Measurements from ENCODE around the gene AATF.

AATF gene

DNA sequence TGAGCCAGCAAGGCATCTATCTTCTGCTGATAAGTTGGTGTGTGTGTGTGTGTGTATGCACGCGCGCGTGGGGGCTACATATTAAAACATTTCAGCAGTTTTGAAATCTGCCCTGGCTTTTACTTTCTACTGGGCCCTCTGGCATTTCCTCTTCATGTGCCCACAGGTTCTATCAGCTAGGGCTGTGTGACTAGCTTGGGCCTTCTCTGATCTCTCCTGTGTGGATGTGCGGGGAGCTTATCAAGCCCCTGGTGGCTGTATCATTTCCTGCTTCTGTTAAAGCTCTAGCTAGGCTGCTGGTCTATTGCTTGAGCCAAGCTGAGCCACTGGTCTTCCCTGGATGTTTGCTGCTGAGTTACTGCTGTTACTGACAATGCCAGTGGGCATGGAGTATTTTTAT, 132.5 kb downstream of the AATF start:
- peak; percentile 30 for DNase-seq (ENCODE audit: low read depth)

- no peak for DNase-seq (ENCODE audit: low read depth)
Measured at GRCh38 chr17:37082311-37082860, 133.6 kb downstream of the AATF start.

DNA sequence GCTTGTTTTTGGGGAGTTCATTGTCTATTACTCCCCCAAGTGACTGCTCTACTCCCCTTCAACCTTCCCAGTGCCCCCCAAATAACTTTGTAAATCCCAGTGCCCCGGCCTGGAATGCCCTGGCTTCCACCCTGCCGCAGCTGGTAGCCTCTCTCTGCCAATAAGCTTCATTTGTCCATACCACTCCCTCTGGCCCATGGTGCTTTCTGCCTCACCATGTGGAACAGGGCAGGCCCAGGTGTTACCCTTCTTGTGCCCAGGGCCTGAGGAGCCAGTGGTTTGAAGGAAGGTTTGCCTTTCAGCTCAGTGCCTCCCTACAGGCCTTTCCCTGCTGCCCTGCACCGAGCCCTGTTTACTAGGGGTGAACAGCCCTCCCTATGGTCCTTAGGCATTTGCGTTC, 134.2 kb downstream of the AATF start:
- DNase-seq (ENCODE audit: low read depth), result no peak

DNA sequence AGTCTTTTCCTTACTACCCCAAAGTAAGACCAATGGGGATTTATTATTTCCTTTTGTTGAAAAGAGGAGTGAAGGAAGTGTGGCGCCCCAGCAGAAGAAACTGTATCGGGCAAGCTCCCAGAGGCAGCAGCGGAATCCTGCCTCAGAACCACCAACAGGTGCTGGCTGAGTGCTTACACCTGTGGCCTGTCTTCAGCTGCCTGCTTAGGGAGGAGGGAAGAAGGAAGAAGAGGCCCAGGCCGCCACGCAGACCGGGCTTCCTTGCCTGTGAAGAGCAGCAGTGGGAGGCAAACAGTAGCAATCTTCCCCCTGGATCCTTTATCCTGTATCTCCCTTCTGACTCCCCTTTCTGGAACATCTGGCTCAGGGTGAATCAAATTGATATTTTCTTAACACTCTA, 134.7 kb downstream of the AATF start:
- no peak for DNase-seq (ENCODE audit: low read depth)

DNA sequence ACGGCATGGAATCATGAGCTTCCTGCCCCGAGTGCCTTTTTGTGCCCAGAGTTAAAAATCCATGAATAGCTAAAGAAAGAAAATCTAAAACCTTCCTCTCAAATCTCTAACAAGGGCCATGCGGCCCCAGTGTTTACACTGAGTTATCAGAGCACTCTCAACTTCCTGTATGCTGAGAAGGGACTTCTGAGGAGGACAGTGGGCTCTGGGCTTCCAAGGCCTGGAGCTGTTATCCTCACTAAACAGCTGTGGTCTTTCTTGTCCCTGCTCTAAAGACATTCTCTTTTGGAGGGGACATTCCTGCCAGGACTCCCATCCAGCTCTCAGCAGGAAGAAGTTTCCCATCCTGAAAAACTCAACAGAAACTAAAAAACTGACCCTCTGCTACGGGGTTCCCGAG, 135.6 kb downstream of the AATF start:
- DNase-seq (ENCODE audit: low read depth), result no peak

- no peak for DNase-seq (ENCODE audit: low read depth)
Measured at GRCh38 chr17:37086334-37086733, 137.6 kb downstream of the AATF start.

GRCh38 chr17:37086948-37087347, 138.2 kb downstream of the AATF start:
- no peak for DNase-seq (ENCODE audit: low read depth)

DNA sequence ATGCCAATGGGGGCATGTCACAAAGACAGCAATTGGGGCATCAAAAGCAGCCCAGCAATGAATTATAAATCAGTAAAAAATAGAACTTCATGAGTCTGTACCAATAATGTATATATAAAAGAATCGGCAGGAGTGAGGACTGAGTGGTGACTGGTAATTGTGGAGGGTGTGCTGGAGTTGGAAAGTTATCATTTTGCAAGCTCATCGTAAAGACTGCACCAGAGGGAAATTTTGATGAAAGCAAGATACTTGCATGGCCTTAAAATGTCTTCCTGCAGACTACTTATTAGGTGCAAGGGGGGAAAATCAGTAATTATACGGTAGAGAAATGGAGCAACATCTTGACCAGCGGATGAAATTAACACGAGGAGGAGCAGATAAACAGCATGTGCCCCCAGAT, 138.9 kb downstream of the AATF start:
- DNase-seq (ENCODE audit: low read depth), result no peak

GRCh38 chr17:37088459-37088858, 139.7 kb downstream of the AATF start:
- DNase-seq (ENCODE audit: low read depth), result no peak

DNA sequence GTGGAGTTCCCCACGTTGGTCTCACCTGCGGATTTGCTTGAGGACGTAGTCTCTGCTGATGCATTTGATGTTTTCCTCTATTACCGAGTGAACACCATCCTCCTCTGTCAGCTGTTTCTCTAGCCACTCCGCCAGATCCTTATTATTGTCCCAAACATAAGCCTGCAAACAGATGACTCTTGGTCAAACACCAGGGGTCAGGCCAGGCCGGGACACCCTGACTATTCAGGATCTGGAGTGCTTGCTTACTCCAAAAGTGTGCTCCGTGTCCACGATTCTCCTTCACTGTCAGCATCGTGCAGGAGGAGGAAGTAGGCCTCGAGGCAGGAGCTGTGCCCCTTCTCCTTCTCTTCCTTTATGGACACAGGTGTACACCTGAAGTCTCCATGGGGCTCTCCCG, 140.2 kb downstream of the AATF start:
- no peak for DNase-seq (ENCODE audit: low read depth)

GRCh38 chr17:37089956-37090355, 141.2 kb downstream of the AATF start:
- no peak for DNase-seq (ENCODE audit: low read depth)

GRCh38 chr17:37090941-37091340, 142.2 kb downstream of the AATF start:
- no peak for DNase-seq (ENCODE audit: low read depth)

- DNase-seq (ENCODE audit: low read depth), result peak; percentile 38
Measured at GRCh38 chr17:37092071-37092470, 143.3 kb downstream of the AATF start.

DNA sequence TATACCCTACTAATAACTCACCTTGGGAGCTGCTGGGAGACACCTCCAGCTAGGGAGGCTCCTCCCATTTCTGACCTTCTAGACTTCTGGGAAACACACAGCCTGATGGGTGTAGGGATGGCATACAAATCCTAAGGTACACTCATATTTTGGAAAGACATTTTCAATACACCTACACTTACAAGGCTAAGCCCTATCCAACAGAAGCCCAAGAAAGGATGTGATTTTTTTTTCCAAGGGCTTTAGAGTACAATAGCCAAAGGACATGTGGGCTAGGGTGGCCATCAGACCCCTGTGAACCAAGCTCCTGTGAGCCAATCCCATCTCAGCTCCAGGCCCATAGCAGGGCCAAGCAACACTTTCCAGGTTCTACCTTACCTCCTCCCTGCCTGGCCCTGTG, 143.9 kb downstream of the AATF start:
- no peak for DNase-seq (ENCODE audit: low read depth)

GRCh38 chr17:37094391-37094790, 145.6 kb downstream of the AATF start:
- peak; percentile 65 for DNase-seq (ENCODE audit: low read depth)

DNA sequence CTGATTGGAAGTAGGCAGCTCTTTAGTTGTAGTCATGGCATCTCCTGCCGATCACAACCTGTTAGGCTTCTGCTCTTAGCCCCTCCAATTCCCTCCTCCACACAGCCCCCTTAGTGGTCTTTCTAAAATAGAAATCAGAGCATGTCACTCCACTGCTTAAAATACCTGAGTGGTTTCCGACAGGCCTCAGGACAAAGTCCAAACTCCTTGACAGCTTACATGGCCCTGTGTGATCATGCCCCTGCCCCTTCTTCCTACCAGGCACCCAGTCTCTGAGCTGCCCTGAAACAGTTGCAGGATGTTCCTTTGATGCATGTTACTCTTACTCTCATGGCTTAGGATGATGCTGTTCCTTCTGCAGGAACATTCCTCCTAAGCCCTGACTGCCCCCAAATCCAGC, 147.3 kb downstream of the AATF start:
- no peak for DNase-seq (ENCODE audit: low read depth)

- no peak for DNase-seq (ENCODE audit: low read depth)
Measured at GRCh38 chr17:37097154-37097553, 148.4 kb downstream of the AATF start.

DNA sequence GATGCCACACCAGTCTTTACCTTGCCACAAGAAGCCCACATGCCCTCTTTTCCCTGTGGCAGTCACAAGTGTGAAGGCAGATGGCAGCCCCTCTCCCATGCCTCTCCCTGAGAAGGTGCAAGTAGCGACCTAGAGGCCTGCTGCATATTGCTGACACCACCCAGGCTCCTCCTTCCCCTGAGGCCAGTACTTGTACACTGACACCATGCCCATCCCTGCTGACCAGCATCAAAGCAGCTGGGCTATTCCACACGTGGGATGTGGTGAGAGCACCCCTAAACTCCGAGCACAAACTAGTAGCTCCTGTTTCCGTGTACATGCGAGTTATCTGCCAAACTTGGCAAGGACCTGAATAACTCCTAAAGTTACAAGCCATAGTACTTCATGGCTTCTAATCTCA, 149.4 kb downstream of the AATF start:
- no peak for DNase-seq (ENCODE audit: low read depth)

GRCh38 chr17:37098910-37099664, 150.3 kb downstream of the AATF start:
- peak; percentile 58 for DNase-seq (ENCODE audit: low read depth)

DNA sequence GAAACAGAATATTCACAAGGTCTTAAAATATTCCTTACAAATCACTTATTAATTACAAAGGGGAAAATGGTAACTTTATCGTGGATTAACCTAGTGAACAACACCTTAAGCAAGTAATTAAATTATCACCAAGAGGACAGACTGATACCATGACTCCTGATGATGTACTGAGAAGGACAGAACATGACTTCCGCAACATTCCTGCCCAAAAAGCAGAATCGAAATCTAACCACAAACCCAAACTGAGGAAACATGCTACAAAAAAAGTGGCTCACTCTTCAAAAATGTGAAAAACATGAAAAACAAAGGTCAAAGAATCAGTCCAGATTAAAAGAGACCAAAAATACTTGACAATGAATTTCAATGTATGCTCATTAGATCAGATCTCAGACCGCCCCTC, 151.5 kb downstream of the AATF start:
- peak; percentile 47 for DNase-seq (ENCODE audit: low read depth)

GRCh38 chr17:37101306-37101705, 152.6 kb downstream of the AATF start:
- no peak for DNase-seq (ENCODE audit: low read depth)

DNA sequence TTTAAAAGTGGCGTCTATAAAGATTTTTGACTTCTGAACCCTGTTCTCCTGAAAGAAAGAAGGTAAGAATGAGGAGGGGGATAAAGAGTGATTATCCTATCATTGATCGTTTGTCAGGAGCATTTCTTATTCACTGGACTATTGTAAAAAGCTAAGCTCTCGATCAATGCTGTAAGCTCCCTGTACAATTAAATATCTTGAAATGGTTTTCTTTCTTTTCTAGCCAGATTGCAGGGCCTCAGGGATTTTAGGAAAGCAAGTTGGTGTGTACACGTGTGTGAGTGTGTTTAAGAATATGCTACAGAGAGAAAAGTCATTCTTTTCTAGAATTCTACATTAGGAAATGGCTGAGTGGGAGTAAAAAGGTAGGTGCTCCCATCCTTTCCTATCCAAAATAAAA, 154.5 kb downstream of the AATF start:
- DNase-seq (ENCODE audit: low read depth), result no peak

DNA sequence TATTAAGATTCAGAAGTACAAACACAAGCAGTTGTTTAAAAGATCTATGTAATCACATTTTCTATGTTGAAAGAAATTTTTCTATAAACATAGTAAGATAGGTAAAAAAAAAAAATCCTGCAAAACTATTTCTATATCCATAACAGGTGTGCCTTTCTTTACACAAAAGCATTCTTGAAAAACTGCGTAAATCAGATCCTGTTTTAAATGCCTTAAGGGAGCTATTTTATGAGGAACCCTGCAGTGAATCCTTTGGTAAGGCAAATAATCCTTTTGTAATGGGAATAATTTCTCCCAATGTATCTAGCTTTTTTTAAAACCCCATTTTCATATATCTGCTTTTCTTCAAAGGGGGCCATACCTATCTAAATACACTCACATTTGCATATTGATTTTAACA, 157.3 kb downstream of the AATF start:
- DNase-seq (ENCODE audit: low read depth), result no peak

Data from amniotic epithelial cell (primary cell).